Measurements from ENCODE around the gene STRAP.

DNA sequence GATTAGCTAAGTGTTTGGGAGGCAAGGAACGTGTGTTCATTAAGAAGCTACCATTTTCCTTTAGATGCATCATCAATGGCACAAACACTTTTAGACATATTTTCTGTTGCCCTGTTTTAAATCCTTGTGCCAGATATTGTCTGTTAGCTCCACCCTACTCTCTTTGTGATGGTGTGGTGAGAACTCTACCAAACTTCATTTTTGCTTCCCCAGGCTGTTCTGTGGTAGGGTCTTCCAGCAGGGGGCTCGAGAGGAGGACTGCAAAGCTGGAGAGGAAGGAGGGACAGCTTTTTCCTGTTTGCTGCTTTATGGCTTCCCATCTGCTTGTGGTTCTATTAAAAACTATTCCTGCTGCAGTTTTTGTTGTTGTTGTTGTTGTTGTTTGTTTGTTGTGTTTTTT lies 23.8 kb upstream of the STRAP start:
- TF ChIP-seq POLR2A (IDR thresholded peaks at IDR 0.05) = no peak
- TF ChIP-seq, protein P1, sequence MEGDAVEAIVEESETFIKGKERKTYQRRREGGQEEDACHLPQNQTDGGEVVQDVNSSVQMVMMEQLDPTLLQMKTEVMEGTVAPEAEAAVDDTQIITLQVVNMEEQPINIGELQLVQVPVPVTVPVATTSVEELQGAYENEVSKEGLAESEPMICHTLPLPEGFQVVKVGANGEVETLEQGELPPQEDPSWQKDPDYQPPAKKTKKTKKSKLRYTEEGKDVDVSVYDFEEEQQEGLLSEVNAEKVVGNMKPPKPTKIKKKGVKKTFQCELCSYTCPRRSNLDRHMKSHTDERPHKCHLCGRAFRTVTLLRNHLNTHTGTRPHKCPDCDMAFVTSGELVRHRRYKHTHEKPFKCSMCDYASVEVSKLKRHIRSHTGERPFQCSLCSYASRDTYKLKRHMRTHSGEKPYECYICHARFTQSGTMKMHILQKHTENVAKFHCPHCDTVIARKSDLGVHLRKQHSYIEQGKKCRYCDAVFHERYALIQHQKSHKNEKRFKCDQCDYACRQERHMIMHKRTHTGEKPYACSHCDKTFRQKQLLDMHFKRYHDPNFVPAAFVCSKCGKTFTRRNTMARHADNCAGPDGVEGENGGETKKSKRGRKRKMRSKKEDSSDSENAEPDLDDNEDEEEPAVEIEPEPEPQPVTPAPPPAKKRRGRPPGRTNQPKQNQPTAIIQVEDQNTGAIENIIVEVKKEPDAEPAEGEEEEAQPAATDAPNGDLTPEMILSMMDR (IDR thresholded peaks at IDR 0.05 in 8 of 11, conservative IDR thresholded peaks at IDR 0.05 in 3 of 11) = no peak

All from spleen (tissue), 7 donors.